Pancreas (tissue), 10 donors: ENCODE measurements around the gene GPC1. TPM values are rescaled to one million over a fixed set of nuclear protein-coding genes. Genes with fewer than 3 reads are reported as not detected.
A peak's percentile ranks its signal among the peaks of the same experiment; 100 is the strongest.

Source experiments
- ATAC-seq, 4 donors: fragments of 200-7000 bp; cut with Tn5 transposase; one replicate each; pipeline versions ENCODE4 v1.8.0 to v1.9.1; 2020; ENCODE audit warnings: mild to moderate bottlenecking in 4 of 4, moderate library complexity in 4 of 4
- DNase-seq, 6 donors: peaks; one replicate each; pipeline ENCODE4 v3.0.0-alpha.2; 2020
- FAIRE-seq: peaks from 2 replicates; lab custom pipeline; 2012; peaks lifted over from hg19 to GRCh38; lab: Jason Lieb, UNC
- H3K27ac ChIP-seq, 4 donors: fragments of 200-600 bp; sonication (generic); 1 replicate in 3 of 4; 2 replicates in 1 of 4; pipeline versions ENCODE4 v1.5.0 to v1.8.0; 2020
- H3K27me3 ChIP-seq, 4 donors: fragments of 200-600 bp; one replicate each; pipeline ENCODE4 v1.8.0; 2021
- H3K36me3 ChIP-seq, 3 donors: fragments of 200-600 bp; sonication (generic) in 1 of 3; one replicate each; pipeline versions ENCODE4 v1.5.0 to v1.8.0; 2020 to 2021
- H3K4me1 ChIP-seq, 3 donors: fragments of 200-600 bp; one replicate each; pipeline ENCODE4 v1.8.0; 2021
- H3K4me3 ChIP-seq, 4 donors: fragments of 200-600 bp; sonication (generic) in 2 of 4; one replicate each; pipeline versions ENCODE4 v1.5.0 to v1.8.0; 2020 to 2021
- H3K9me3 ChIP-seq, 4 donors: fragments of 200-600 bp; one replicate each; pipeline ENCODE4 v1.8.0; 2021
- CTCF ChIP-seq, 4 donors: fragments of 200-600 bp; sonication (generic) in 3 of 4; IDR thresholded peaks; one replicate each; pipeline versions ENCODE4 v1.5.0 to v1.8.0; 2021; ENCODE audit warnings: antibody characterized with exemption in 4 of 4
- WGBS, 2 donors: extraction: QIAGEN DNeasy Blood & Tissue Kit; methylation state at CpG; one replicate each; pipeline ENCODE4 v1.1.7; 2013; 5-methylcytosine and 5-hydroxymethylcytosine counted together
- intact Hi-C, 3 donors: fragments of 100-400 bp; cut with DNase I; formaldehyde crosslinking; loops; one replicate each; pipeline versions ENCODE4 v1.11.1 to v1.14.2; 2022
- polyA plus RNA-seq, 2 donors: library from polyadenylated mRNA; stranded (reverse); fragments of 200-250 nt; gene quantifications; one replicate each; pipeline ENCODE4 v1.2.3, GENCODE V29; 2013
- total RNA-seq, 6 donors: library from RNA; stranded (reverse); fragmentation: NEBNext Ultra II Directional in 4 of 6; extraction: Animal tissue kit (Norgen Biotek cat#: 25700) in 4 of 6; gene quantifications; one replicate each; pipeline versions ENCODE4 v1.2.1 to v1.2.4, GENCODE V29; 2021 to 2023
- donor health status: healthy with polysubstance abuse.
- donor health status: DM: no; HTN: no; CAD: no; lungs with moderate emphysema.
- donor health status: DM: no; HTN: no; CAD: no.
- donor health status: control.
- donor health status: control.
- donor health status: Bipolar disorder and iron deficiency.
- donor health status: DM: yes; HTN: yes; CAD: no.
- donor health status: DM: no; HTN: no; CAD: no.
- donor health status: DM: no; HTN: no; CAD: no.
- donor health status: DM: yes; HTN: yes; CAD: no.

Gene GPC1
- total and polyA plus RNA-seq, 8 donors: 11.7 to 37.6 (median 18.0) TPM

GRCh38 chr2:240478346-240479110 lies 43.1 kb downstream of the GPC1 start:
- ATAC-seq (no peak), DNase-seq (no peak), FAIRE-seq (no peak)
- no peak overlapping the region for H3K4me3 ChIP-seq
- no peak overlapping the region for H3K27ac ChIP-seq
- H3K9me3 ChIP-seq: no peaks in the 10 kb centered on the region
- no peak for TF ChIP-seq CTCF (IDR thresholded peaks at IDR 0.05)
- H3K4me1 ChIP-seq: no peaks in the 10 kb centered on the region
- intact Hi-C loops: no loop called here
- 94% methylated on average over 21 of the region's 21 CpGs for WGBS, 2 donors
- no peaks in the 10 kb centered on the region for H3K36me3 ChIP-seq
- no peaks in the 10 kb centered on the region for H3K27me3 ChIP-seq

GRCh38 chr2:240479111-240479501 lies 43.6 kb downstream of the GPC1 start:
- ATAC-seq (no peak), DNase-seq (peak in 2 of 6 donors; percentile 8 to 54), FAIRE-seq (no peak)
- Histone ChIP-seq H3K4me3 (no peak overlapping the region), H3K4me1 (no peaks in the 10 kb centered on the region), H3K36me3 (no peaks in the 10 kb centered on the region), H3K9me3 (no peaks in the 10 kb centered on the region), H3K27ac (no peak overlapping the region), H3K27me3 (no peaks in the 10 kb centered on the region)
- WGBS, 2 donors: 85 to 86% methylated on average over 12 of the region's 12 CpGs
- intact Hi-C loops: no loop called here
- no peak for TF ChIP-seq CTCF (IDR thresholded peaks at IDR 0.05)

GRCh38 chr2:240480834-240481623 lies 45.6 kb downstream of the GPC1 start:
- Histone ChIP-seq H3K4me3 (no peak overlapping the region), H3K27ac (no peak overlapping the region), H3K27me3 (no peaks in the 10 kb centered on the region), H3K9me3 (no peaks in the 10 kb centered on the region), H3K36me3 (no peaks in the 10 kb centered on the region), H3K4me1 (no peaks in the 10 kb centered on the region)
- 93% methylated on average over 25 of the region's 25 CpGs for WGBS, 2 donors
- DNase-seq (peak in 2 of 6 donors; percentile 8 to 55), FAIRE-seq (no peak), ATAC-seq (no peak)
- intact Hi-C loops: no loop called here
- no peak for TF ChIP-seq CTCF (IDR thresholded peaks at IDR 0.05)

GRCh38 chr2:240481720-240482119 lies 46.3 kb downstream of the GPC1 start:
- Histone ChIP-seq H3K27ac (no peak overlapping the region), H3K4me1 (no peaks in the 10 kb centered on the region), H3K4me3 (no peak overlapping the region), H3K27me3 (no peaks in the 10 kb centered on the region), H3K36me3 (no peaks in the 10 kb centered on the region), H3K9me3 (no peaks in the 10 kb centered on the region)
- ATAC-seq (no peak), FAIRE-seq (no peak), DNase-seq (peak in 1 of 6 donors; percentile 43)
- intact Hi-C loops: no loop called here
- no peak for TF ChIP-seq CTCF (IDR thresholded peaks at IDR 0.05)
- 92% methylated on average over 5 of the region's 5 CpGs for WGBS, 2 donors
